Stimulated activated CD8-positive, alpha-beta memory T cell treated with anti-CD3 and anti-CD28 coated beads, Interleukin-2, amount 100 ng/mL, for 48 hours (primary cell): ENCODE data around the gene KCNH1.

Experiments used
- DNase-seq, 2 donors: peaks; one replicate each; pipeline ENCODE4 v3.0.0-alpha.2; 2020; ENCODE audit warnings: low read depth in 2 of 2

Gene KCNH1

GRCh38 chr1:210648588-210649269, 485.2 kb downstream of the KCNH1 start:
- DNase-seq: no peak

- no peak for DNase-seq
Observed at GRCh38 chr1:210647406-210648333, 486.3 kb downstream of the KCNH1 start.

- no peak for DNase-seq
Observed at GRCh38 chr1:210646258-210646616, 487.7 kb downstream of the KCNH1 start.

- DNase-seq: no peak
Observed at GRCh38 chr1:210645582-210646257, 488.2 kb downstream of the KCNH1 start.

GRCh38 chr1:210641582-210641981, 492.4 kb downstream of the KCNH1 start:
- DNase-seq: no peak

- no peak for DNase-seq
Observed at GRCh38 chr1:210635108-210635507, 498.8 kb downstream of the KCNH1 start.

GRCh38 chr1:210633636-210634035, 500.3 kb downstream of the KCNH1 start:
- DNase-seq: no peak

- no peak for DNase-seq
Observed at GRCh38 chr1:210633140-210633539, 500.8 kb downstream of the KCNH1 start.

GRCh38 chr1:210631399-210631798, 502.5 kb downstream of the KCNH1 start:
- no peak for DNase-seq

GRCh38 chr1:210629276-210629675, 504.7 kb downstream of the KCNH1 start:
- DNase-seq: no peak

GRCh38 chr1:210627755-210628154, 506.2 kb downstream of the KCNH1 start:
- DNase-seq: no peak
